ENCODE results near the gene MYT1.

DNA sequence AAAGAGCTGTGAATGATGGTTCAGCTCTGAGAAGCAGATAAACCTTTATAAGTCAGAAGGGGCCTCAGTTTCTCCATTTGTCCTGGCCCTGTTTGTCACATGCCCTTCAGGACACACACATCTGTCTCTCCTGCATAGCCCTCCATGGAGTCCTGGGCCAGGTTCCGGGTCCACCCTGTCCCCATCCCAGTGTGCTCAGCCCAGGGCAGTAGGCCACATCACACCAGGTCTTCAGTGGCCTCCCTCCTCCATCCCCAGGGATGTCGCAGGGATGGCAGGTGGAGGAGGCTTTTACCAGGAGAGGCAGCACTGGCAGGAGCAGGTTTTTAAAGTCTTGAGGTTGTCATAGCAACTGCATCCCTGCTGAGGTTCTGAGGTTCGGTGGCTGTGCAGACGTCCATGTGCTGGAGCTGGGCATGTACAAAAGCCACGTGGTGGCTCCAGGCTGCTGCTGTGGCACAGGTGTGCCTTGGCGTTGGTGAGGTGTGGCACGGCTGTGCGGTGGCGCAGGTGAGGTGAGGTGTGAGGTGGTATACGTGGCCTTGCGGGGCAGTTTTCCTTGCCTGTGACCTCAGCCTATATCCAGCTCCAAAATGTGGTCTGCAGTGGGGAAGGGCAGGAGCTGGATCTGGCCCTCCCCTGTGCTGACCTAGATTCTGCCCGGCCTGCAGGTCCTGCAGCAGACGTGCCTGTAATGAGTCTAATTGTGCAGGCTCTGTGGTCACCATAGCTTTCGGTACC is 48.9 kb upstream of the MYT1 start:
- TF ChIP-seq, protein P1, sequence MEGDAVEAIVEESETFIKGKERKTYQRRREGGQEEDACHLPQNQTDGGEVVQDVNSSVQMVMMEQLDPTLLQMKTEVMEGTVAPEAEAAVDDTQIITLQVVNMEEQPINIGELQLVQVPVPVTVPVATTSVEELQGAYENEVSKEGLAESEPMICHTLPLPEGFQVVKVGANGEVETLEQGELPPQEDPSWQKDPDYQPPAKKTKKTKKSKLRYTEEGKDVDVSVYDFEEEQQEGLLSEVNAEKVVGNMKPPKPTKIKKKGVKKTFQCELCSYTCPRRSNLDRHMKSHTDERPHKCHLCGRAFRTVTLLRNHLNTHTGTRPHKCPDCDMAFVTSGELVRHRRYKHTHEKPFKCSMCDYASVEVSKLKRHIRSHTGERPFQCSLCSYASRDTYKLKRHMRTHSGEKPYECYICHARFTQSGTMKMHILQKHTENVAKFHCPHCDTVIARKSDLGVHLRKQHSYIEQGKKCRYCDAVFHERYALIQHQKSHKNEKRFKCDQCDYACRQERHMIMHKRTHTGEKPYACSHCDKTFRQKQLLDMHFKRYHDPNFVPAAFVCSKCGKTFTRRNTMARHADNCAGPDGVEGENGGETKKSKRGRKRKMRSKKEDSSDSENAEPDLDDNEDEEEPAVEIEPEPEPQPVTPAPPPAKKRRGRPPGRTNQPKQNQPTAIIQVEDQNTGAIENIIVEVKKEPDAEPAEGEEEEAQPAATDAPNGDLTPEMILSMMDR (conservative IDR thresholded peaks at IDR 0.05 in 1 of 2, IDR thresholded peaks at IDR 0.05 in 1 of 2; ENCODE audit: low read depth in 1 of 2, low read length in 2 of 2), result no peak
- TF ChIP-seq EZH2 (IDR thresholded peaks at IDR 0.05; ENCODE audit: low read length, missing control alignments), result no peak
